Hematopoietic multipotent progenitor cell treated with erythropoietin and hydrocortisone succinate and interleukin-3 and kit ligand, for 4 days (in vitro differentiated cells): ENCODE results near the gene FAM174B.

Source experiments
- DNase-seq: peaks from one replicate; pipeline ENCODE4 v3.0.0-alpha.2; 2015

FAM174B gene

DNA sequence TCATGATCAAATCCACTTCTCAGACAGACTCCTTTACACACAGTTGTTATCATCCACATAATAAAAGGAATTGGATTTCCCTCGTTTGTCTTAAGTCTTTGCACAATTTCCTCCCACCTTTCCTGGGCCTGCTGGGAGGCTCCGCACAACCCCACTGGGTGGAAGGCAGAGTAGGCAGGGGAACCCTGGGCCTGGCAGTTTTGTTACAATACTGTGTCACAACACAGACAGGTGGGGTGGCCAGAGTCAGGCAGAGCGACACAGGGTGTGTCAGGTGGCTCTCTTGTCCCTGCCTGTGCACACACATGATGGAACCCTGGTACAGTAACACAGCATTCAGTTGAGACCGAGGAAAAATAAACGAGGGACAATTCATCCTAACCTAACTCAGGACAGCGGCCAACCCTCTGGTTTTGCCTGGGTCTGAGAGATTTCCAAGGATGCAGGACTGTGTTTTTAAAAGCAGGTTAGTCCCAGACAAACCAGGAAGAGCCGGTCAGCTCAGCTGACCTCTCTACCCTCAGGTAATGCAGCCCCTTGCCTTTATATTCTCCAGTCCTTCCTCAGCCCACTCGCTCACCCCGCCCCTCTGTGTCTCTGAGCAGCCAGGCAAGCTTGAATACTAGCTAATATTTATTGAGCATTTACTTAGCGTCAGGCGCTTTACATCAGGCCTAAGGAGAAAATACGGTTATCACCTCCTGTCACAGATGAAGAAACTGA lies 8.8 kb upstream of the FAM174B start:
- no peak for DNase-seq

DNA sequence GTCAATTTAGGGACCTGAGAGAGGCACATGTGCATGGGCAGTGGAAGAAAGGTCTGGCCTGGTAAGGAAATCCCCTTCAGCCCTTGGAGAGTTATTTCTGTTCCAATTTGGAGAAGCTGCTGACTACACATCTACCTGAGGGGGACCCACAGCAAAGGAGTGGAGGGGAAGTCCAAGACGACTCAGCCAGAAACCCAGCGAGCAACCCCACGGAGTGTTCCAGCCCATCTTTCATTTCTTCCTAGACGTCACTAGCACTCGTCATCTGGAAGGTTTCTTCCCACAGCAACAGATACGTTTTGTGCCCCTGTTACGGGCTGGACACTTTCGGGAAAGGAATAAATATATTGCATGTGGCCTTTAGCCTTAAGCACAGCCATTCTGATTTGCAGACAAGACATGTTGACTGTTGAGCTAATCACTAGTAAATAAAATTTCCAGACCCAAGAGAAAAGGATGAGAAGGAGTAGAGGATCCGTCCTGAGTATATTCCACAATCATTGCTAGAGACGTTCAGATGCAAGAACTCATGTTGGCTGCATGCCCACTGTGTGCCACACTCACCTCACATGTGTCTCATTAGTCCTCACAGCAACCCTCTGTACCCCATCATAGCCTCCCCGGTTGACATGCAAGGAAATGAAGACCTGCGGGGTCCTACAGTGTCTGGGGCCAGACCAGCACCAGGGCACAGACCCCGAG lies 7.8 kb upstream of the FAM174B start:
- DNase-seq, result no peak

DNA sequence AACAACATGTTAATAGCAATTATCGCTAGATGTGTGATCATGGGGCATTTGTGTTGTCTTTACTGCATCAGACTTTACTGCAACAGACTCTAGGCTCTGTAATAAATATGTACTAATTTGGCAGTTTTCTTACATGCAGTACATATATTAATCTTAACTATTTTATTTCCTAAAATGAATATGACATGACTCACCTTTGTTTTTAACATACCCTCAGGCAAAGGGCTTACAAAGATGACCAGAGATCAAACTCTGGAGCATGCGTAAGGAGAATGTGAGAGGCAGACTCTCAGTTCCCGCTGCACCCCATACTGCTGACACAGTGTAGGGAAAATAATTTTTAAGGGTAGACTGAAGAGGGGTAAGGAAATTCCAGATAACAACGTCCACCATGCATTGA lies 7.2 kb upstream of the FAM174B start:
- no peak for DNase-seq

DNA sequence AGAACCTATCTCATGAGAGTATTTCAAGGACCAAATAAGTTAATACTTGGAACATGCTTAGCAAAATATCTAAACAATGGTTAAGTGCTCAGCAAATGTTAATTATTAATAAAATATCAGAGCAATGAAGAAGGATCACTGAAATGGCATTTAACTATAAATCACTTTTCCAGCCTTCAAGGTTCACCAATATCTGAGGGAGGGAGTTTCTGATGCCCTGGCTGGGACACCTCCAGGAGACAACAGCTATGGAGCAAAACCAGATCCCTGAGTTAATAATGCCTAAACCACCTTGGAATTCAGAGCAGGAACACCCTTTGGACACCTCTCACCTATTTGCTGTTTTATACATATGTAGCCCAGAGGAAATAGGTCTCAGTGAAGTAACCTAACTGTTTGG lies 6.4 kb upstream of the FAM174B start:
- DNase-seq, result no peak

DNA sequence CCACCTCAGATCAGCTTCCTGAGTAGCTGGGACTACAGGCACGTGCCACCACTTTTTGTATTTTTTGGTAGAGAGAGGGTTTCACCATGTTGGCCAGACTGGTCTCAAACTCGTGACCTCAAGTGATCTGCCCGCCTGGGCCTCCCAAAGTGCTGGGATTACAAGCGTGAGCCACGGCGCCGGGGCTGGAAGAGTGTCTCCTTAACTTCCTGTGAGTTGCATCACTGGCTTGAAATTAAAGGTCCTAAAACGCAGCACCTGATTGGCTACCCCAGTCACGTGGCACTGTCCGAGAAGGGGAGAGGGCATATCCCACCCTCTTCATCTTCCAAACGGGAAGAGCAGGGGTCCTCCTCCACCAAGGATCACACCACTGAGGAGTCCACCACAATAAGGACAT lies 5.5 kb upstream of the FAM174B start:
- no peak for DNase-seq

DNA sequence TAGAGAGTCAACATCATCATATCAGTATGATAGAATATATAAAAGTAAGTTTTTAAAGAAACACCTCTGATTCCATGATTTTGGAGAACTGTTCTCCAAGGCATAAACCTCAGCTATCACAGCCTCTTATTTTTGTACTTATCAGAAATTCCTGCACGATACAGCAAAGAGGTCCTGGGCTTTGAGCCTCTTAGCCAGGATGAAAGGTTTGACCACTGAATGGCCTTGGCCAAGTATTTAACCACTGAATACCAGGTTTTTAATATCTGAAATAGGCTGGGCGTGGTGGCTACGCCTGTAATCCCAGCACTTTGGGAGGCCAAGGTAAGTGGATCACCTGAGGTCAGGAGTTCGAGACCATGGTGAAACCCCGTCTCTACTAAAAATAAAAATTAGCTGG lies 1.9 kb upstream of the FAM174B start:
- DNase-seq, result no peak

DNA sequence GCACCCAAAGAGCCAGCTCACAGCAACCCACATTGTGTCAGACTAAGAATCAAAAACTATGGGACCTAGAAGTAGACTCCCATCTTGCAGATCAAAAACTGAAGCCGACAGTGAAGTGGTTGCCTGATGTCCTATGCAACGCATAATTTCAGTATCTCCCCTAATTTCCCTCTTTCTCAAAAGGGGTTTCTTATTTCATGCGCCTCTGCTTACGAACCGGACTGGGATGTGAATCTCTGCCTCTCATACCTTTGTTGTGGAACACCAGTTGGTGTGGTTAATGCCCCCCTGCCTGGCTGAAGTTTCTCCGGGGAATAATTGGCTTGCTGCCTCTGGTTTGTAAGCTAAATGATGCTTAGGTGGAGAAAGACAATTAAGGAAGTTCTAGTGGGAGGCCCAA lies 514 bp upstream of the FAM174B start:
- DNase-seq, result no peak

DNA sequence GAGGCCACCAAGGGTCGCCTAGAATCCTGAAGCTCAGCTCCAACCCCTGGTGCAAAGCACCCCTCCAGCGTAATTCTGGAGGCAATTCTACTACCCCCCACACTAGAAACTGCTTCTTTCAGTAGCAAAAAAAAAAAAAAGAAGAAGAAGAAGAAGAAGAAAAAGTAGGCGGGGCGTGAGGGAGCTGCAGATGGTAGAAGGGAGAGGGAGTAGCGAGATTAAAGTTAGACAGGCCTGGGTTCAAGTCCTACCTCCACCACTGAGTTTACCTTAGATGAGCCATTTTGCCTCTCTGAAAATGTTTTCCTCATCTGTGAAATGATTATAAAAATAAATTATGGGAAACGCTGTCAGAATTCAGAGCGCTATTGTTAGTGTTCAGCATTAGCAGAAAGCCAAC lies 913 bp downstream of the FAM174B start:
- DNase-seq, result peak; percentile 52

DNA sequence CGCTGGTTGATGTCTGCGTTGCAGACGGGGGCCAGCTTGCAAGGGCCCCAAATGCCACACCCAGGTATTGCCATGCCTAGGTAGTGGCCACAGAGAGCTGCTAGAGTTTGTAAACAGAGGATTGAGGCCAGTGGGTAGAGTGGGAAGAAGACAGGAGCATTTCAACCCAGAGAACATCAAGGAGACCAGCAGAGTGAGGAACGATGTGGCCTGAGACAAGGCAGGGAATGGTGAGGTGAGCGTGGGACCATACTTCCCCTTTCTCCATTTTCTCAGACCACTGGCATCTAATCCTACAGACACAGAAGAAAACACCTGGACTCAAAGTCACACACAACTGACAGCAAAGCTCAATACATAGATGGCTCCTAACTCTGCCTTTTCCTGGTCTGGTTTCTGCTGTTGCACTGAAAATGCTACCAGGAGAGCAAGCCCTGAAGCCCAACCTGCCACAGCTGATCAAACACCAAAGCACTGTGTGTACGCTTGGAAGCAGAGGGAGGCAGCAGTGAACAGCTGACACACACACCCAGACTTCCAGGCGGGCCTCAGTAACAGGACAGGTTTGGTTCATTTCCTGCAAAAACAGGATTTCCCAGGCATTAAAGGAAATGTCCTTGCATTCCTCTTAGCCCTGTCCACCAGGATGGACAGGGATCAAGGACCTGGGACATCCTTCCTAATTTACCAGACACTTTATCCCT lies 1.6 kb downstream of the FAM174B start:
- DNase-seq, result peak; percentile 29

DNA sequence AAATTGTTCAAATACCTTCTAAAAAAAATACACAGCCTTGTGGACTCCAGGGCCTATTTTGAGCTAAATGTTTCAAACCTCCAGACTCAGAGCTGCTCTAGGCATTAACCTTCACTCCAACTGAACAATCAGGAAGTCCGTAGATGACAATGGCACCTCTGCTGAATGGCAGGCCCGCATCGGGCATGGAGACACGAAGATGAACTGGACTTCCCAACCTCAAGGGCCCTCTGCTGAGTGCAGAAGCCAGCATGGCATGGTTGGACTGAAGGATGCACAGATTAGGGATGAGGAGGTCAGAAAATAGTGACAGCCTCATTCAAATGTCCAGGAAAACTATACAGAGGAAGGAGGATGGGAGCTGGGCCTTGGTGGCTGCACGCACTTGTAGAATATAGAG lies 2.2 kb downstream of the FAM174B start:
- DNase-seq, result no peak

DNA sequence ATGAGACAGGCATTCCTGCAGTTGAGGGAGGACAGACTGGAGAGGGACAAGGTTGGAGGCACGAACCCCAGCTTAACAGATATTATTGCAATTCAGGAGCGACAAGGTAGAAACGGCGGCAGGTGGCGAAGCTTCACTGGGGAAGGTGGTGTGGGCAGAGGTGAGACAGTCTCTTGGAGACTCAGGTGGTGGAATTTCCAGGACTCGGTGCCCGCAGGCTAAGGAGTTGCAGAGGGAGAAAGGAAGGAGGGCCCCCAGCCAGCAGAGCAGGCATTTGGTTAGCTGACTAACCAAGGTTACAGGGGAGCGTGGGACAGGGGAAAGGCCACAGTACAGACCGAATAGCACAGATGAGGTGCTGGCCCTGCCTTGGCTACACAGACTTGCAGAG lies 3.0 kb downstream of the FAM174B start:
- no peak for DNase-seq

DNA sequence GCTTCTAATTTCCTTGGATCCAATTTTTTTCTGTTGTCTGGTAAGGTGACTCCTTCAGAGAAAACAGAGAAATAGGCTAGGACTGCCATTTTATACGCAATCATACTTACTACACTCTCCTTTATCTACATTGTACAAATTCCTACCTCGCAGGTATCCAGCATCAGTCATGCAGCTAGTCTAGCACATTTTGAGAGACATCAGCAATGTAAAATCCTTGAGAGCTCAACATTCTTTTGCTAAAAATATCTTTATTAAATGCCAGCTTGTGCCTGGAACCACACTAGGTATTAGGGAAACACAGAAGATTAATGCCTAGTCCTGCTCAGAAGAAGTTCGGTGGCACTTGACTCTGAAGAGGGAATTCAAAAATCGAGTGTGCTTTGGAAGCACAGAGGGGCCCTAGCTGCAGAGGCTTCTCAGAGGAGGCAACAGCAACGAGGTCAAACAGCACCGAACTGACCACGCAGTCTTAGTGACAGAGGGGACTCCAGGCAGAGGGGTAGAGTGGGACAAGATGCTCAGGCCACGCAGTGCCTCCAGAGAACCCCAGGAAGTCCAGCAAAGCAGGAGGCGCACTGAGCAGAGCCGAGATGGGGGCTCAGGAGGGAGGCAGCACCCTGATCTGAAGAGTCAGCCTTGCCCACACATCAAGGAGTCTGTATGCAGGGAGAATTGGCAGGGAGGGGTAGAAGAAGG lies 3.5 kb downstream of the FAM174B start:
- no peak for DNase-seq

DNA sequence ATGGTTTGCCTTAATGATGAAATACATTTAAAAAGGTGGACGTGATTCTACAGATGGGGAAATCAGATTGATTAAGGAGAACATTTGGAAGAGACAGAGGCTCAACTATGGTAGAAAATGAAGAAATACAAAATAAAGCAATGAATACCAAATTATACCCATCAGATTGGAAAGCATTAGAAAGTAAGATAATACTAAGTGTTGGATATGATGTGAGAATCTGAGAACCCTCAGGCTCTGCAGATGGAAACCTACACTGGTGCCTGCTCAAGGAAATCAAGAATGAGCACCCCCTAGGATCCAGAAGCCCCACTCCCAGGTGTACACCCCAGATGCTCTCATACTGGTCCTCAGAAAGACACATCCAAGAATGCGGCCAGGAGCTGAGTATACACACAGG lies 4.6 kb downstream of the FAM174B start:
- DNase-seq, result no peak

DNA sequence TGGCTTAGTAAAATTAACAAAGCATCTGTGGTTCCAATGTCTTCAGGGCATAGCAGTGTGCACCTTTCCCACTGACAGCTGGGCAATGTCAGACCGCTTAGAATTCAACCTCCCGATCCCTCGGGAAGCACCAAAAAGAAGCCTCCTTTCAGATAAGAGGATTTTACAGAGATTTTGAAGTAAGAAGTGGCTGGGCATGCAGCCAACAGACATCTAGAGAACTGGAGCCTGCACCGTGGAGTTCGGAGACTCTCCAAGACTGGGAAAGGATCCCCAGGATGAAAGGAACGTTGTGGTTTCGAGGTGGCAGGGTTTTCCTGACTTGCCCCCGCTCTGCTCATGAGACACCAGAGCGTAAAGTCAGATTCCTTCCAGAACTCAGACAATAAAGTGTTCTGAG lies 5.3 kb downstream of the FAM174B start:
- DNase-seq, result no peak

DNA sequence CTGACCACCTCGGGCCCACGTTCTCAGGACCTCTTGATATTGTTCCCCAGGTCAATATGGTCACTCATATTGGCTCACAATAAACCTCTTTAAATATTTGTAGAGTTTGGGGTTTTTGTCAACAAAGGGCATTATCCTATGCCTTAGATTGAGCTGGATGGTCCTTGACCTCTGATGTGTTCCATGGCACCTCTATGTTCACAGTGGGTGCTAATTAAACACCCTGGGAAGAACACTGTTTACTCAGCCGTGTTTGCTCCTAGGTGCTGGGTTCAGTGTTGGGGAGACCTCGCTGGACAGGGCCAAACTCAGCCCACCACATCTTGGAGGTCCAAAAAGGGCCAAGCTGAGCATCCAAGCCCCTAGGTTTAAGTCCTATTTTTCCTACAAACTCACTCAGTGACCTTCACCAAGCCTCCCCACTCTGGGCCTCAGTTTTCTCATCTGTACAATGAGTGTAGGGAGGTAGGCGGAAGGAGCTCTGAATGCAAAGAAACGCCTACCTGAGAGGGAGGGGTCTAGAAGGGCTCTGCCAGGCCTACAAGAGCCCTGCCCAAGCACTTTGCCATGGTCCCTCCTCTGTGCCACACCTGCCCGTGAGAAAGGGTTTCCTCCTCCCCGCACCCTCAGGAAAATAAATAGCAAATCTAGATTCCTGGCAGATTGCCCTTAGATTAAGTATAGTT lies 7.2 kb downstream of the FAM174B start:
- DNase-seq, result no peak

DNA sequence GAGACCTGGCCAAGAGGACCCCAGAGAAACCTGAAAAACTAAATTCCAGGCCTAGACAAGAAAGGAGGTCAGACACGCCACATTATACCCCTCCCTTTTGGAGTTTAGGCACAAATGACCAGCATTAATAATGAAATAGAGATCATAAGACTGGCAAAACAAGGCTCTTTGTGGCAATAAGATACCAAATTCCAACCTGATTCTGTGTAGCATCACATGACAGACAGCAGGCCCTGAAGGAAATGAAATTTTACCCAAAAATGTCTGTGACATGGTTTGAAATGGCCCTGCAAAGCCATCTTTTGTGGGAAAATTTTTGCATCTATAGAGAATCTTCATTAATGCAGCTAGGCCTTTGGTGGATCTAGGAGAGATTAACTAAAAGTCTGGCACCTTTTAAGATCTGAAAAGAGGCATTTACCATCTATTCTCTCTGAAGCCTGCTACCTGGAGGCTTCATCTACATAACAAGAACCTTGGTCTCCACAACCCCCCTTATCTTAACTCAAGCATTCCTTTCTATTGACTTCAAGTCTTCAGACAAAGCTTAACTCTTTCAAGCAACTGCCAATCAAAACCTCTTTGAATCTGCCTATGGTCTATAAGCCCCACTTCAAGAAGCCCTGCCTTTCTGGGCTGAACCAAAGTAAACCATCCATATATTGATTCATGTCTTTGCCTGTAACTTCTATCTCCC lies 8.0 kb downstream of the FAM174B start:
- no peak for DNase-seq

DNA sequence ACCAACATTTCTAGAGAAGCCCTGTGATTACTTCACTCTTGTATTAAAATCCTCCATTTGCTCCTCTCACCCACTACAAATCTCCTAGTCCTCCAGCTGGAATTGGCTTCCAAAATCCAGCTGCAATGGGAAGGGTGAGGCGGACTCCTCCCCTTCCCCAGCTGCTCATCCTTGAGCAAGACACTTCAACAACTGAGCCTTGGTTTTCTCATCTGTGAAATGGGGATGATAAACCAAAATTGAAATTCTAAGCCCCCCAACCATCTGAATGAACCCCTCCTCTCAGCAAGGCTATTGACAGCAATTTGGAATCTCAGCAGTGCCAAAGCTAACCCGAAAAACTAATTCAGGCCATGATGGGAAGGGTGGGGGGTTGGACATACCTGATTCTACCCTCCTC lies 9.4 kb downstream of the FAM174B start:
- no peak for DNase-seq

DNA sequence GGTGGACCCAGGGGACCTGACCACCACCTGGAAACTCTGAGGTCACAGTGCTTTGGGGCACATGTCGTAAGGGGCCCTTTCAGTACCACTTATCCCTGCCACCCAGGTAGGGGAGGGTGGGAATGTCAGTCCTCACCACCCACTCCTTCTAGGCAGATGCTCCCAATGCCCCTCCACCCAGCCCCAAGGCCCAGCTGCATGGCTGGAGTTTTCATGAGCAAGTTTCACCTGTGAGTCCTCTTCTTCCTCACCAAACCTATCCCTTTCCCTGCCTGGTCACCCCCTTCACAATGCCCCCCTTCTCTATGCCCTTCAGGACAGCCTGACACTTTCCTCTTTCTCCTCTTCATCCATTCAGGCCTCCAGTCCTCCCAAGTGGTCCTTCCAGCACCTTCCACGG lies 9.8 kb downstream of the FAM174B start:
- DNase-seq, result no peak

DNA sequence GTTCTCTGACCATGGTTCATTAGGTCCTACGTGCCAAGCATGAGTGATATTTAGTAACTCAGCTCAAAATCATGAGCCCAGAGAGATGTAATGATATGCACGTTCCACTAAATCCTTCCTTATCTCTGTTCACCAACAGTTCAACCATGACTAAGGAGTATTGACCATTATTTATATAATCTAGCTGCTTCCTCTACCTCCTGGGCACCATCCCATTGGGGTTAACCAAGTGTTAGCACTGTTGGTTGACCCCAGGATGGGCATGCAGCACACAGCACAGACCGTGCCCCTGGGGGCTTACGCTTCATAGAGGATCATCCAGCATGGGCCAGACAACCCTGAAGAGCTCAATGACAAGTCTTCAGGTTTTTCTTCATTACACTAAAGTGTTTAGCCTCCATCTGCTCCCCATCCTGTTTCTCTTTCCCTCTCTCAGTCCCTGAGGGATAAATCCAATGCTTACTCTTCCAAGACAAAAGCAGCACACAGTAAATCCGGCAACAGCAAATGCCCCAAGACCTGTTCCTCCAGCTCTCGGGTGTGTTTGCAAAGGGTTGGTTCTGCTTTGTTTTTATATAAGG lies 10.4 kb downstream of the FAM174B start:
- DNase-seq, result peak; percentile 65

DNA sequence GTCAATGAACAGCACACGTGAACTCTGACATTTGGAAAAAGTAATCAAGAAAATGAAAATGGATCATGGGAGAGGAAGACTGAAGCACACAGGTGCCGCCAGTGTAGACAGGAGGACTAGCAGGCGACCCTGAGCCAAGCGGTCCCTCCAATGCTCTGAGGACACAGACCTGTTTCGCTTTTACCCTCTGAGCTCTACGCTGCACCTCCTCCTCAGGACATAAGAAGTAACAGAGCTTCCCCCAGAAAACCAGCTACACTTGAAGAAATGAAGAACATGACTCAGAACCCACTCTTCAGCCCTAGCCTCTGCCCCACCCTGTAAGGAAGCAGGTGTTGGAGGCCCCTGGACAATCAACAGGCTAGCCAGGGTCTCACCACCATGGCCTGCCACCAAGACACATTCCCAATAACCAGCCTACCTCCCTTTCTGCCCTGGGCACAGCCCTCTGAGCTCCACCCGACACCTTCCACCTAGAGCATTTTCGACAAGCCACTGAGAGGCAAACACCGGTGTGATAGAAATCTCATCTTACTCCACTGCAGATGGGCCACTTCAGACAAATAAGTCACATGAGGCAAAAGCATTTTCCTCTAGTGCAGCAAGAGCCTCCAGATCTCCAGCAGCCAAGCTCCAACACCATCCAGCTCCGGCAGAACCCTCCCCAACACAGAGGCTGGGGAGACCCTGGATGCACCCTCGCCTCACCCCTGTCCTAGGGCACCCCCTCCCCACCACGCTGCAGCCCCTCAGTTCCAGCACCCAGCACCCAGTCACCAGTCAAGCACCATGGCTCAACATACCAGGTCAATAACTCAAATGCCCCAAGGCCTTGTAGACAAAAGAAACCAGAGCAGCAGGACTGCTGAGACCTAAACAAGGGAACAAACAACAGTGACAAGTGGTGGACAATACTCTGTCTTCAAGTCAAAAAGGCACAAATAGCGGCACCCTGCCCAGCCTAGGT lies 11.4 kb downstream of the FAM174B start:
- DNase-seq, result no peak
